HepG2 (cell line): Measurements from ENCODE around the gene AKR1C4. TPM values are rescaled to one million over a fixed set of nuclear protein-coding genes. Genes with fewer than 3 reads are reported as not detected.

Experiments
- AHR ChIP-seq: IDR thresholded peaks from 2 replicates; pipeline ENCODE4 v1.6.1; 2018; ENCODE audit warnings: missing genetic modification reagents, missing compliant biosample characterization
- CBFB ChIP-seq: sonication (generic); formaldehyde crosslinking; IDR thresholded peaks from 2 replicates; pipeline ENCODE4 v1.4.0; 2020; ENCODE audit warnings: missing genetic modification reagents
- GTF3A ChIP-seq: sonication (generic); formaldehyde crosslinking; conservative IDR thresholded peaks from 2 replicates; pipeline ENCODE4 v1.4.0; 2020; ENCODE audit warnings: mild to moderate bottlenecking, missing genetic modification reagents
- HHEX ChIP-seq: IDR thresholded peaks from 2 replicates; pipeline ENCODE4 v1.6.1; 2016; ENCODE audit warnings: control low read depth
- PHF20 ChIP-seq: sonication (generic); formaldehyde crosslinking; IDR thresholded peaks from 2 replicates; pipeline ENCODE4 v1.5.0; 2020; ENCODE audit warnings: mild to moderate bottlenecking, missing genetic modification reagents
- TBX2 ChIP-seq: sonication (generic); formaldehyde crosslinking; IDR thresholded peaks from 2 replicates; pipeline ENCODE4 v1.5.0; 2020; ENCODE audit warnings: missing genetic modification reagents, mild to moderate bottlenecking, borderline replicate concordance
- TGIF2 ChIP-seq: IDR thresholded peaks from 2 replicates; pipeline ENCODE4 v1.6.1; 2016; ENCODE audit warnings: control low read depth, missing compliant biosample characterization
- ZNF207 ChIP-seq: fragments of 450-650 bp; IDR thresholded peaks from 2 replicates; pipeline ENCODE4 v1.6.1; 2016; ENCODE audit warnings: antibody characterized with exemption, borderline replicate concordance
- ZNF251 ChIP-seq: sonication (generic); formaldehyde crosslinking; IDR thresholded peaks from 2 replicates; pipeline ENCODE4 v1.9.0; 2021; ENCODE audit warnings: mild to moderate bottlenecking, missing genetic modification reagents
- ZNF30 ChIP-seq: sonication (generic); formaldehyde crosslinking; IDR thresholded peaks from 2 replicates; pipeline ENCODE4 v1.5.0; 2020; ENCODE audit warnings: mild to moderate bottlenecking, missing genetic modification reagents
- ZNF383 ChIP-seq: sonication (generic); formaldehyde crosslinking; IDR thresholded peaks from 2 replicates; pipeline ENCODE4 v1.4.0; 2020; ENCODE audit warnings: missing genetic modification reagents, mild to moderate bottlenecking, borderline replicate concordance
- ZNF615 ChIP-seq: sonication (generic); formaldehyde crosslinking; IDR thresholded peaks from 2 replicates; pipeline ENCODE4 v1.5.0; 2020; ENCODE audit warnings: mild to moderate bottlenecking, missing genetic modification reagents, borderline replicate concordance
- ZNF709 ChIP-seq: sonication (generic); formaldehyde crosslinking; IDR thresholded peaks from 2 replicates; pipeline ENCODE4 v1.5.0; 2020; ENCODE audit warnings: mild to moderate bottlenecking, missing genetic modification reagents
- ZNF891 ChIP-seq: sonication (generic); formaldehyde crosslinking; IDR thresholded peaks from 2 replicates; pipeline ENCODE4 v1.5.0; 2020; ENCODE audit warnings: mild to moderate bottlenecking, missing genetic modification reagents
- polyA plus RNA-seq, 8 experiments: library from polyadenylated mRNA; depleted of rRNA in 3 of 8; stranded (reverse) in 7 of 8; unstranded in 1 of 8; fragments of >200 nt; fragmentation: Illumina TruSeq in 4 of 8; extraction: Trizol in 4 of 8; gene quantifications; 2 replicates each; pipeline versions ENCODE4 v1.2.1 to v1.2.3, GENCODE V29; 2011 to 2016; ENCODE audit warnings: low read depth in 4 of 8, missing spikeins in 1 of 8, mixed read lengths in 1 of 8; ENCODE audit not compliant: insufficient read depth in 1 of 8
- total RNA-seq, 5 experiments: library from RNA; depleted of rRNA; stranded (reverse); fragments of >200 nt; fragmentation: Illumina TruSeq; extraction: Trizol; gene quantifications; 2 replicates each; pipeline ENCODE4 v1.2.3, GENCODE V29; 2016; ENCODE audit warnings: low read depth in 1 of 5
- TF ChIP-seq, protein P1 (sequence below): sonication (generic); formaldehyde crosslinking; conservative IDR thresholded peaks from 2 replicates; pipeline ENCODE4 v1.4.0; 2020; ENCODE audit warnings: missing genetic modification reagents
- TF ChIP-seq, protein P2 (sequence below): sonication (generic); formaldehyde crosslinking; IDR thresholded peaks from 2 replicates; pipeline ENCODE4 v1.5.0; 2020; ENCODE audit warnings: mild to moderate bottlenecking, missing genetic modification reagents, moderate library complexity
- TF ChIP-seq, protein P3 (sequence below): IDR thresholded peaks from 2 replicates; pipeline ENCODE4 v1.6.1; 2018; ENCODE audit warnings: missing genetic modification reagents
- TF ChIP-seq, protein P4 (sequence below): sonication (generic); formaldehyde crosslinking; IDR thresholded peaks from 2 replicates; pipeline ENCODE4 v1.8.0; 2023; ENCODE audit warnings: mild to moderate bottlenecking, missing genetic modification reagents
- TF ChIP-seq, protein P5 (sequence below): sonication (generic); formaldehyde crosslinking; IDR thresholded peaks from 2 replicates; pipeline ENCODE4 v1.5.0; 2020; ENCODE audit warnings: mild to moderate bottlenecking, missing genetic modification reagents

Gene AKR1C4
- total and polyA plus RNA-seq, 2 of the 13 experiments (the other 11 are each of a cell fraction or from before 2014, with no cell fraction given): 0.18 to 1.3 TPM

DNA sequence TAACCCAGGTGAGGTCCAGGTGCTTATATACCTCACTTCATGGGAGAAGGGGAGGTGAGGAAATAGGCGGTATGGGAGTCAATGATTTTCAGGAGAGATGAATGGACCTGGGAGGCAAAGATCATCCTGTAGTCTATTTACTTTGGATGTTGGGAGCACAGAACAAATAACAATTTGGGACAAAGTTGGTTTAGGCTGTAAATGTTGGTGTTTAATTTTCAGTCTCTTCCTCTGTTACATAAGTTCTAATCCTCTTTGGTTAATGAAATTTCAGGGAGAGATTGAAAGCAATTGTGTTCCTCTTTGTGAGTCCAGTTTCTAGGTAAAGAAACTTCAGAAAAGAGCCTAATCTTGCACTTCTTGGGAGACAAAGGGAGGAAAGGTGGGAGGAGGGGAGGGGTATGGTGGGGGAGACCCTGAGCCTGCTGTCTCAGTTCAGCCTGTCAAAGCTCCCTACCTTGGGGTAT, 46.9 kb downstream of the AKR1C4 start (continued):
- no peak for TF ChIP-seq PHF20 (CRISPR knock-in tag)
- TF ChIP-seq, protein P1, sequence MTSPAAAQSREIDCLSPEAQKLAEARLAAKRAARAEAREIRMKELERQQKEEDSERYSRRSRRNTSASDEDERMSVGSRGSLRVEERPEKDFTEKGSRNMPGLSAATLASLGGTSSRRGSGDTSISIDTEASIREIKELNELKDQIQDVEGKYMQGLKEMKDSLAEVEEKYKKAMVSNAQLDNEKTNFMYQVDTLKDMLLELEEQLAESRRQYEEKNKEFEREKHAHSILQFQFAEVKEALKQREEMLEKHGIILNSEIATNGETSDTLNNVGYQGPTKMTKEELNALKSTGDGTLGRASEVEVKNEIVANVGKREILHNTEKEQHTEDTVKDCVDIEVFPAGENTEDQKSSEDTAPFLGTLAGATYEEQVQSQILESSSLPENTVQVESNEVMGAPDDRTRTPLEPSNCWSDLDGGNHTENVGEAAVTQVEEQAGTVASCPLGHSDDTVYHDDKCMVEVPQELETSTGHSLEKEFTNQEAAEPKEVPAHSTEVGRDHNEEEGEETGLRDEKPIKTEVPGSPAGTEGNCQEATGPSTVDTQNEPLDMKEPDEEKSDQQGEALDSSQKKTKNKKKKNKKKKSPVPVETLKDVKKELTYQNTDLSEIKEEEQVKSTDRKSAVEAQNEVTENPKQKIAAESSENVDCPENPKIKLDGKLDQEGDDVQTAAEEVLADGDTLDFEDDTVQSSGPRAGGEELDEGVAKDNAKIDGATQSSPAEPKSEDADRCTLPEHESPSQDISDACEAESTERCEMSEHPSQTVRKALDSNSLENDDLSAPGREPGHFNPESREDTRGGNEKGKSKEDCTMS: no peak
- no peak for TF ChIP-seq ZNF615 (CRISPR knock-in tag)
- TF ChIP-seq ZNF207: no peak
- no peak for TF ChIP-seq ZNF251 (CRISPR knock-in tag)
- TF ChIP-seq ZNF709 (CRISPR knock-in tag): no peak
- TF ChIP-seq, protein P2, sequence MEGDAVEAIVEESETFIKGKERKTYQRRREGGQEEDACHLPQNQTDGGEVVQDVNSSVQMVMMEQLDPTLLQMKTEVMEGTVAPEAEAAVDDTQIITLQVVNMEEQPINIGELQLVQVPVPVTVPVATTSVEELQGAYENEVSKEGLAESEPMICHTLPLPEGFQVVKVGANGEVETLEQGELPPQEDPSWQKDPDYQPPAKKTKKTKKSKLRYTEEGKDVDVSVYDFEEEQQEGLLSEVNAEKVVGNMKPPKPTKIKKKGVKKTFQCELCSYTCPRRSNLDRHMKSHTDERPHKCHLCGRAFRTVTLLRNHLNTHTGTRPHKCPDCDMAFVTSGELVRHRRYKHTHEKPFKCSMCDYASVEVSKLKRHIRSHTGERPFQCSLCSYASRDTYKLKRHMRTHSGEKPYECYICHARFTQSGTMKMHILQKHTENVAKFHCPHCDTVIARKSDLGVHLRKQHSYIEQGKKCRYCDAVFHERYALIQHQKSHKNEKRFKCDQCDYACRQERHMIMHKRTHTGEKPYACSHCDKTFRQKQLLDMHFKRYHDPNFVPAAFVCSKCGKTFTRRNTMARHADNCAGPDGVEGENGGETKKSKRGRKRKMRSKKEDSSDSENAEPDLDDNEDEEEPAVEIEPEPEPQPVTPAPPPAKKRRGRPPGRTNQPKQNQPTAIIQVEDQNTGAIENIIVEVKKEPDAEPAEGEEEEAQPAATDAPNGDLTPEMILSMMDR (CRISPR knock-in tag): no peak
- TF ChIP-seq AHR: no peak
- no peak for TF ChIP-seq TGIF2 (CRISPR knock-in tag)
- TF ChIP-seq, protein P3, sequence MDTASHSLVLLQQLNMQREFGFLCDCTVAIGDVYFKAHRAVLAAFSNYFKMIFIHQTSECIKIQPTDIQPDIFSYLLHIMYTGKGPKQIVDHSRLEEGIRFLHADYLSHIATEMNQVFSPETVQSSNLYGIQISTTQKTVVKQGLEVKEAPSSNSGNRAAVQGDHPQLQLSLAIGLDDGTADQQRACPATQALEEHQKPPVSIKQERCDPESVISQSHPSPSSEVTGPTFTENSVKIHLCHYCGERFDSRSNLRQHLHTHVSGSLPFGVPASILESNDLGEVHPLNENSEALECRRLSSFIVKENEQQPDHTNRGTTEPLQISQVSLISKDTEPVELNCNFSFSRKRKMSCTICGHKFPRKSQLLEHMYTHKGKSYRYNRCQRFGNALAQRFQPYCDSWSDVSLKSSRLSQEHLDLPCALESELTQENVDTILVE (CRISPR knock-in tag): peak; percentile 68; the same call in 1 of the 2 replicates
- no peak for TF ChIP-seq GTF3A (CRISPR knock-in tag)
- TF ChIP-seq, protein P4, sequence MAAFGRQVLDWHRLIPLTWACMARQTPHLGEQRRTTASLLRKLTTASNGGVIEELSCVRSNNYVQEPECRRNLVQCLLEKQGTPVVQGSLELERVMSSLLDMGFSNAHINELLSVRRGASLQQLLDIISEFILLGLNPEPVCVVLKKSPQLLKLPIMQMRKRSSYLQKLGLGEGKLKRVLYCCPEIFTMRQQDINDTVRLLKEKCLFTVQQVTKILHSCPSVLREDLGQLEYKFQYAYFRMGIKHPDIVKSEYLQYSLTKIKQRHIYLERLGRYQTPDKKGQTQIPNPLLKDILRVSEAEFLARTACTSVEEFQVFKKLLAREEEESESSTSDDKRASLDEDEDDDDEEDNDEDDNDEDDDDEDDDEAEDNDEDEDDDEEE (CRISPR knock-in tag): no peak
- TF ChIP-seq ZNF383: no peak
- peak; percentile 88 for TF ChIP-seq TBX2
- peak; percentile 68; the same call in 1 of the 2 replicates for TF ChIP-seq HHEX (CRISPR knock-in tag)
- TF ChIP-seq ZNF30 (CRISPR knock-in tag): no peak
- TF ChIP-seq ZNF891: no peak
- TF ChIP-seq, protein P5, sequence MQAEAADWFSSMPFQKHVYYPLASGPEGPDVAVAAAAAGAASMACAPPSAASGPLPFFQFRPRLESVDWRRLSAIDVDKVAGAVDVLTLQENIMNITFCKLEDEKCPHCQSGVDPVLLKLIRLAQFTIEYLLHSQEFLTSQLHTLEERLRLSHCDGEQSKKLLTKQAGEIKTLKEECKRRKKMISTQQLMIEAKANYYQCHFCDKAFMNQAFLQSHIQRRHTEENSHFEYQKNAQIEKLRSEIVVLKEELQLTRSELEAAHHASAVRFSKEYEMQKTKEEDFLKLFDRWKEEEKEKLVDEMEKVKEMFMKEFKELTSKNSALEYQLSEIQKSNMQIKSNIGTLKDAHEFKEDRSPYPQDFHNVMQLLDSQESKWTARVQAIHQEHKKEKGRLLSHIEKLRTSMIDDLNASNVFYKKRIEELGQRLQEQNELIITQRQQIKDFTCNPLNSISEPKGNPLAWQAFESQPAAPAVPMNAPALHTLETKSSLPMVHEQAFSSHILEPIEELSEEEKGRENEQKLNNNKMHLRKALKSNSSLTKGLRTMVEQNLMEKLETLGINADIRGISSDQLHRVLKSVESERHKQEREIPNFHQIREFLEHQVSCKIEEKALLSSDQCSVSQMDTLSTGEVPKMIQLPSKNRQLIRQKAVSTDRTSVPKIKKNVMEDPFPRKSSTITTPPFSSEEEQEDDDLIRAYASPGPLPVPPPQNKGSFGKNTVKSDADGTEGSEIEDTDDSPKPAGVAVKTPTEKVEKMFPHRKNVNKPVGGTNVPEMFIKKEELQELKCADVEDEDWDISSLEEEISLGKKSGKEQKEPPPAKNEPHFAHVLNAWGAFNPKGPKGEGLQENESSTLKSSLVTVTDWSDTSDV (CRISPR knock-in tag): no peak
- TF ChIP-seq CBFB (CRISPR knock-in tag): no peak
